ENCODE data around the gene TGIF2.

DNA sequence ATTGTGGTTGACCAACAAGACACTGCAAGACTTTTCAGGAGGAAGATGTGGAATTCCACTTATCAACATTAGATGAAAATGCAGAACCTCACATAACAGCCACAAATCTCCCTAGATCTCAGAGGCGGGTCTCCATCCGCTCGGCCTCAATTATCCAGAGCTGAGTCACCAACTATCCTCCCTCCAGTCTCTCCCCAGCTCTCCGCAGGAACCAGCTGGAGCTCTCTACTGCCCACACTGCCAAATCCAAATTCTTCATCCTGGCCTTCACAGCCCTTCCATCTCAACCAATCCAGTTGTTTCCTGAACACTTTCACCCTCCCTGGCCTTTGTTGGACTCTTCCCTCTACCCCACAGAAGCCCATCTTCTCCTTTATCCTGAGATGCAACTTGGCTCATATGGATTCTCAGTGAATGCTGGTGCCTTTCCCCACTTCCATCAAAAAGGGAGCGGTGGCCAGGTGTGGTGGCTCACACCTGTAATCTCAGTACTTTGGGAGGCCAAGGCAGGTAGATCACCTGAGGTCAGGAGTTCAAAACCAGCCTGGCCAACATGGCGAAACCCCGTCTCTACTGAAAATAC lies 3.5 kb upstream of the TGIF2 start:
- TF ChIP-seq POLR2A (conservative IDR thresholded peaks at IDR 0.05): no peak
- TF ChIP-seq NONO (IDR thresholded peaks at IDR 0.05; ENCODE audit: low read depth in 2 of 2, low read length in 1 of 2): no peak
- TF ChIP-seq, protein P1, sequence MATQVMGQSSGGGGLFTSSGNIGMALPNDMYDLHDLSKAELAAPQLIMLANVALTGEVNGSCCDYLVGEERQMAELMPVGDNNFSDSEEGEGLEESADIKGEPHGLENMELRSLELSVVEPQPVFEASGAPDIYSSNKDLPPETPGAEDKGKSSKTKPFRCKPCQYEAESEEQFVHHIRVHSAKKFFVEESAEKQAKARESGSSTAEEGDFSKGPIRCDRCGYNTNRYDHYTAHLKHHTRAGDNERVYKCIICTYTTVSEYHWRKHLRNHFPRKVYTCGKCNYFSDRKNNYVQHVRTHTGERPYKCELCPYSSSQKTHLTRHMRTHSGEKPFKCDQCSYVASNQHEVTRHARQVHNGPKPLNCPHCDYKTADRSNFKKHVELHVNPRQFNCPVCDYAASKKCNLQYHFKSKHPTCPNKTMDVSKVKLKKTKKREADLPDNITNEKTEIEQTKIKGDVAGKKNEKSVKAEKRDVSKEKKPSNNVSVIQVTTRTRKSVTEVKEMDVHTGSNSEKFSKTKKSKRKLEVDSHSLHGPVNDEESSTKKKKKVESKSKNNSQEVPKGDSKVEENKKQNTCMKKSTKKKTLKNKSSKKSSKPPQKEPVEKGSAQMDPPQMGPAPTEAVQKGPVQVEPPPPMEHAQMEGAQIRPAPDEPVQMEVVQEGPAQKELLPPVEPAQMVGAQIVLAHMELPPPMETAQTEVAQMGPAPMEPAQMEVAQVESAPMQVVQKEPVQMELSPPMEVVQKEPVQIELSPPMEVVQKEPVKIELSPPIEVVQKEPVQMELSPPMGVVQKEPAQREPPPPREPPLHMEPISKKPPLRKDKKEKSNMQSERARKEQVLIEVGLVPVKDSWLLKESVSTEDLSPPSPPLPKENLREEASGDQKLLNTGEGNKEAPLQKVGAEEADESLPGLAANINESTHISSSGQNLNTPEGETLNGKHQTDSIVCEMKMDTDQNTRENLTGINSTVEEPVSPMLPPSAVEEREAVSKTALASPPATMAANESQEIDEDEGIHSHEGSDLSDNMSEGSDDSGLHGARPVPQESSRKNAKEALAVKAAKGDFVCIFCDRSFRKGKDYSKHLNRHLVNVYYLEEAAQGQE (IDR thresholded peaks at IDR 0.05; ENCODE audit: borderline replicate concordance): no peak
- TF ChIP-seq, protein P1 (CRISPR knock-in tag; IDR thresholded peaks at IDR 0.05; ENCODE audit: low read depth): no peak
- TF ChIP-seq, protein P2, sequence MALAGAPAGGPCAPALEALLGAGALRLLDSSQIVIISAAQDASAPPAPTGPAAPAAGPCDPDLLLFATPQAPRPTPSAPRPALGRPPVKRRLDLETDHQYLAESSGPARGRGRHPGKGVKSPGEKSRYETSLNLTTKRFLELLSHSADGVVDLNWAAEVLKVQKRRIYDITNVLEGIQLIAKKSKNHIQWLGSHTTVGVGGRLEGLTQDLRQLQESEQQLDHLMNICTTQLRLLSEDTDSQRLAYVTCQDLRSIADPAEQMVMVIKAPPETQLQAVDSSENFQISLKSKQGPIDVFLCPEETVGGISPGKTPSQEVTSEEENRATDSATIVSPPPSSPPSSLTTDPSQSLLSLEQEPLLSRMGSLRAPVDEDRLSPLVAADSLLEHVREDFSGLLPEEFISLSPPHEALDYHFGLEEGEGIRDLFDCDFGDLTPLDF (CRISPR knock-in tag; IDR thresholded peaks at IDR 0.05): no peak
- no peak for TF ChIP-seq NR3C1 (CRISPR knock-in tag; IDR thresholded peaks at IDR 0.05)
- TF ChIP-seq FOXM1 (IDR thresholded peaks at IDR 0.05; ENCODE audit: low read depth): no peak
- no peak for TF ChIP-seq FOXM1 (CRISPR knock-in tag; IDR thresholded peaks at IDR 0.05; ENCODE audit: low read depth)
- TF ChIP-seq, protein P3, sequence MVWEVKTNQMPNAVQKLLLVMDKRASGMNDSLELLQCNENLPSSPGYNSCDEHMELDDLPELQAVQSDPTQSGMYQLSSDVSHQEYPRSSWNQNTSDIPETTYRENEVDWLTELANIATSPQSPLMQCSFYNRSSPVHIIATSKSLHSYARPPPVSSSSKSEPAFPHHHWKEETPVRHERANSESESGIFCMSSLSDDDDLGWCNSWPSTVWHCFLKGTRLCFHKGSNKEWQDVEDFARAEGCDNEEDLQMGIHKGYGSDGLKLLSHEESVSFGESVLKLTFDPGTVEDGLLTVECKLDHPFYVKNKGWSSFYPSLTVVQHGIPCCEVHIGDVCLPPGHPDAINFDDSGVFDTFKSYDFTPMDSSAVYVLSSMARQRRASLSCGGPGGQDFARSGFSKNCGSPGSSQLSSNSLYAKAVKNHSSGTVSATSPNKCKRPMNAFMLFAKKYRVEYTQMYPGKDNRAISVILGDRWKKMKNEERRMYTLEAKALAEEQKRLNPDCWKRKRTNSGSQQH (CRISPR knock-in tag; IDR thresholded peaks at IDR 0.05): no peak
- TF ChIP-seq ZFX (CRISPR knock-in tag; IDR thresholded peaks at IDR 0.05): no peak
- no peak for TF ChIP-seq MTA3 (IDR thresholded peaks at IDR 0.05; ENCODE audit: borderline replicate concordance)
- TF ChIP-seq, protein P4, sequence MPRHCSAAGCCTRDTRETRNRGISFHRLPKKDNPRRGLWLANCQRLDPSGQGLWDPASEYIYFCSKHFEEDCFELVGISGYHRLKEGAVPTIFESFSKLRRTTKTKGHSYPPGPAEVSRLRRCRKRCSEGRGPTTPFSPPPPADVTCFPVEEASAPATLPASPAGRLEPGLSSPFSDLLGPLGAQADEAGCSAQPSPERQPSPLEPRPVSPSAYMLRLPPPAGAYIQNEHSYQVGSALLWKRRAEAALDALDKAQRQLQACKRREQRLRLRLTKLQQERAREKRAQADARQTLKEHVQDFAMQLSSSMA (CRISPR knock-in tag; IDR thresholded peaks at IDR 0.05): no peak
- no peak for TF ChIP-seq ASH1L (IDR thresholded peaks at IDR 0.05; ENCODE audit: borderline replicate concordance, low read depth, partially characterized antibody)
- TF ChIP-seq, protein P5, sequence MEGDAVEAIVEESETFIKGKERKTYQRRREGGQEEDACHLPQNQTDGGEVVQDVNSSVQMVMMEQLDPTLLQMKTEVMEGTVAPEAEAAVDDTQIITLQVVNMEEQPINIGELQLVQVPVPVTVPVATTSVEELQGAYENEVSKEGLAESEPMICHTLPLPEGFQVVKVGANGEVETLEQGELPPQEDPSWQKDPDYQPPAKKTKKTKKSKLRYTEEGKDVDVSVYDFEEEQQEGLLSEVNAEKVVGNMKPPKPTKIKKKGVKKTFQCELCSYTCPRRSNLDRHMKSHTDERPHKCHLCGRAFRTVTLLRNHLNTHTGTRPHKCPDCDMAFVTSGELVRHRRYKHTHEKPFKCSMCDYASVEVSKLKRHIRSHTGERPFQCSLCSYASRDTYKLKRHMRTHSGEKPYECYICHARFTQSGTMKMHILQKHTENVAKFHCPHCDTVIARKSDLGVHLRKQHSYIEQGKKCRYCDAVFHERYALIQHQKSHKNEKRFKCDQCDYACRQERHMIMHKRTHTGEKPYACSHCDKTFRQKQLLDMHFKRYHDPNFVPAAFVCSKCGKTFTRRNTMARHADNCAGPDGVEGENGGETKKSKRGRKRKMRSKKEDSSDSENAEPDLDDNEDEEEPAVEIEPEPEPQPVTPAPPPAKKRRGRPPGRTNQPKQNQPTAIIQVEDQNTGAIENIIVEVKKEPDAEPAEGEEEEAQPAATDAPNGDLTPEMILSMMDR (IDR thresholded peaks at IDR 0.05 in 2 of 3, conservative IDR thresholded peaks at IDR 0.05 in 1 of 3; ENCODE audit: insufficient read depth in 2 of 3, low read depth in 1 of 3, low read length in 3 of 3): no peak
- no peak for TF ChIP-seq GABPA (tag; conservative IDR thresholded peaks at IDR 0.05; ENCODE audit: low read depth)
- TF ChIP-seq, protein P6, sequence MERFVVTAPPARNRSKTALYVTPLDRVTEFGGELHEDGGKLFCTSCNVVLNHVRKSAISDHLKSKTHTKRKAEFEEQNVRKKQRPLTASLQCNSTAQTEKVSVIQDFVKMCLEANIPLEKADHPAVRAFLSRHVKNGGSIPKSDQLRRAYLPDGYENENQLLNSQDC (CRISPR knock-in tag; IDR thresholded peaks at IDR 0.05): no peak

Data from K562 (cell line).